C4-2B (cell line): Measurements from ENCODE around the gene ARFGAP1.

ENCODE experiments used
- H3K27ac ChIP-seq: fragments of 450-650 bp; 2 replicates; pipeline ENCODE4 v1.5.1; 2017
- ZFX ChIP-seq: fragments of 450-650 bp; IDR thresholded peaks from 2 replicates; pipeline ENCODE4 v1.6.1; 2017
- TF ChIP-seq, protein P1 (sequence below): fragments of 450-650 bp; conservative IDR thresholded peaks from 2 replicates; pipeline ENCODE4 v1.5.1; 2017; ENCODE audit warnings: mild to moderate bottlenecking

The ARFGAP1 gene

DNA sequence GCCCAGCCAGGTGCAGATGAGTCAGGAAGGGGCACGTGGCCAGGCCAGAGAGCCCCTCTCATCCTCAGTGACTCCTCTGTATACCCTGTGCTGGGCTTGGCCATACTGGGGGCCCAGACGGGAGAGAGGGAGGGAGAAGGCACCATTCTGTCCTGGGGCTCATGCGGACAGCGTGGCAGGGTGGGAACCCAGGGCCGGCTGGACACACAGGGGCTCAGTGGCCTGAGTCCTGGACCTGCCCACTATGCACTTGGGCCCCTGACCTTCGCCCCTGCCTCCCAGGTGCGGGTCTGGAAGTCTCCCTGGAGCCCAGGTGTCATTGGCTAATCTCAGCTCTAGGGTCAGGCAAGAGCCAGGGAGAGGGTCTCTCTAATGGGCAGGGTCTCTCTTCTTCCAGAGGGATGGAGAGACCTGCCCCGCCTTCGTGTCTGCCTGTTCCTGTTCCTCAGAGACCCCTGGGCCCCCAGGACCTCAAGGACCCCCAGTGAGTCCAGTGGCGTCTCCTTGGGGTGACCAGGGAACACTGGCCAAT is 48.1 kb downstream of the ARFGAP1 start:
- TF ChIP-seq ZFX, result no peak
- TF ChIP-seq, protein P1, sequence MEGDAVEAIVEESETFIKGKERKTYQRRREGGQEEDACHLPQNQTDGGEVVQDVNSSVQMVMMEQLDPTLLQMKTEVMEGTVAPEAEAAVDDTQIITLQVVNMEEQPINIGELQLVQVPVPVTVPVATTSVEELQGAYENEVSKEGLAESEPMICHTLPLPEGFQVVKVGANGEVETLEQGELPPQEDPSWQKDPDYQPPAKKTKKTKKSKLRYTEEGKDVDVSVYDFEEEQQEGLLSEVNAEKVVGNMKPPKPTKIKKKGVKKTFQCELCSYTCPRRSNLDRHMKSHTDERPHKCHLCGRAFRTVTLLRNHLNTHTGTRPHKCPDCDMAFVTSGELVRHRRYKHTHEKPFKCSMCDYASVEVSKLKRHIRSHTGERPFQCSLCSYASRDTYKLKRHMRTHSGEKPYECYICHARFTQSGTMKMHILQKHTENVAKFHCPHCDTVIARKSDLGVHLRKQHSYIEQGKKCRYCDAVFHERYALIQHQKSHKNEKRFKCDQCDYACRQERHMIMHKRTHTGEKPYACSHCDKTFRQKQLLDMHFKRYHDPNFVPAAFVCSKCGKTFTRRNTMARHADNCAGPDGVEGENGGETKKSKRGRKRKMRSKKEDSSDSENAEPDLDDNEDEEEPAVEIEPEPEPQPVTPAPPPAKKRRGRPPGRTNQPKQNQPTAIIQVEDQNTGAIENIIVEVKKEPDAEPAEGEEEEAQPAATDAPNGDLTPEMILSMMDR, result no peak
- H3K27ac ChIP-seq, result no peak overlapping the region

DNA sequence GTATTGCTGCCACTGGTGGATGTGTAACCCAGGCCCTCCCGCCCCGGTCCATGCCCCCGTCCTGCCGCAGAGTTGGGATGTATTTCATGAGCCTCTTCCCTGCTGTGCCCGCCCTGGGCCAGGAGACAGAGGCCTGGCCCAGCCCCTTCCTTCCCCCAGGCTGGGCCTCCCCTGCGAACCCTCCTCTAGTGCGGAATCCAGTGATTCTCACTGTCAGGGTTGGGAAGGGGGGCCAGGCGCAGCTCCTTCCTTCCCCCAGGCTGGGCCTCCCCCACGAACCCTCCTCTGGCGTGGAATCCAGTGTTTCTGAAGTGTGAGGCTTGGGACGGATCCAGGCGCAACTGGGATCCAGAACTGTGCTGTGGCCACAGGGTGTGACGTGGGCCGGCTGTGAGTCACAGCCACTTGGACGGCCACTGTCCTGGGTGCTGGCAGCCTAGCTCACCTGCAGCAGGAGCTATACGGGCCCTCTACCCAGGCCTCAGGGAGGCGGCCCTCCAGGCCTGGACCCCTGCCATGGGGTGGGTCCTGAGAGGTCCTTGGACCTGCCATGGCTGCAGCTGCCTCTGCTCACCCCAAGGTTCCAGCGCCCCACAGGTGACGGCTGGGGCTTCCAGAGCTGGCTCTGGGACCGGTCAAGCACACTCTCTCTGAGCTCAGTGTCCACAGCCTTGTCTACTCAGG is 48.7 kb downstream of the ARFGAP1 start:
- TF ChIP-seq, protein P1, result no peak
- no peak for TF ChIP-seq ZFX
- no peak overlapping the region for H3K27ac ChIP-seq

DNA sequence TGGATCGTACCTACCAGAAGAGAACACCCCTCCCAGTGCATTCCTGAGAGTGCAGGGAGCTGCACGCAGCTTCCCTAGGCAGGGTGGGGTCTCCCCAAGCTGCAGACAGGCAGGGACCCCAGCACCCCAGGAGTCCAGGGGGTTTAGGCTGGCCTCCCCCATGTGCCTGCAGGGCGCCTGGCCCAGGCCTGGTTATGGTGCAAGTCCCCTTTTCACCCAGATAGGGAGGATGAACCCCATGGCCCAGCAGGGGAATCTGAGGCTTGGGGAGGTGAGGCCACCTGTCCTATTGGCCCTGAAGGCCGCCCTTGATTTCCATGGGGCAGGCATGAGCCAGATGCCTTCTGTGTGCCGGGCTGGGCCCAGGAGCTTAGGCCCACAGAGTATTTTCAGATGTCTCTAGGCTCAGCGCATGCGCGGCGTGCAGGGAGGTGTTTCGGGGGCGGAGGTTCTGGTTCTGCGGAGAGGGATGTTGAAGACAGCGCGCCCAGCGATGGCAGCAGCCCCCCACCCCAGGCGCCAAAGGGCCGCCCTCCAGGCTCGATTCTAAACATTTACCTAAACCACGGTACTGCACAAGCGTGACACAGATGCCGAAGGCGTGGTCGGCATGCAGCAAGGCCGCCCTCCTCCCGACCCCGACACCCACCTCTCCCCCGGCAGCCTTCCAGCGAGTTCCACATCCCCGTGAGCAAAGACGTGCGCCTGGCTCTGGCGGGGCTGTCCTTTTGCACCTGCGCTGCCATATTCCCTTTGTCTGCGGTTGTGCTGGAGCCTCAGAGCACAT is 49.7 kb downstream of the ARFGAP1 start:
- no peak for TF ChIP-seq ZFX
- TF ChIP-seq, protein P1, result no peak
- H3K27ac ChIP-seq, result no peak overlapping the region

DNA sequence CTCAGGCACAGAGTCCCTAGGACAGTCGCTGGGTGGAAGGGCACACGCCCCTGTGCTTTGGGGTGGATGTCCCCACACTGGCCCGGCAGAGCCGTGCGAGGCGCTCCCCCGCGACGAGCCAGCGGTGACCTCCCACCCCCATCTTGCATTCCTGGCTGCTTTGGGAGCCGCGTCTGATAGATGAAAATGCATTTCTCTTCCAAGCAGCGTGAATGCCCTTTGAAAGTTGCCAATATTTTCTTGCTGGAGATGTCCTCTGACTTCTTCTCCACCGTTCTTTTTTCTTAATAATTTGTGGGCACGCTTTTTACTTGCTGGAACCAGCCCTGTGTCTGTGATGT is 50.3 kb downstream of the ARFGAP1 start:
- TF ChIP-seq ZFX, result no peak
- TF ChIP-seq, protein P1, result no peak

DNA sequence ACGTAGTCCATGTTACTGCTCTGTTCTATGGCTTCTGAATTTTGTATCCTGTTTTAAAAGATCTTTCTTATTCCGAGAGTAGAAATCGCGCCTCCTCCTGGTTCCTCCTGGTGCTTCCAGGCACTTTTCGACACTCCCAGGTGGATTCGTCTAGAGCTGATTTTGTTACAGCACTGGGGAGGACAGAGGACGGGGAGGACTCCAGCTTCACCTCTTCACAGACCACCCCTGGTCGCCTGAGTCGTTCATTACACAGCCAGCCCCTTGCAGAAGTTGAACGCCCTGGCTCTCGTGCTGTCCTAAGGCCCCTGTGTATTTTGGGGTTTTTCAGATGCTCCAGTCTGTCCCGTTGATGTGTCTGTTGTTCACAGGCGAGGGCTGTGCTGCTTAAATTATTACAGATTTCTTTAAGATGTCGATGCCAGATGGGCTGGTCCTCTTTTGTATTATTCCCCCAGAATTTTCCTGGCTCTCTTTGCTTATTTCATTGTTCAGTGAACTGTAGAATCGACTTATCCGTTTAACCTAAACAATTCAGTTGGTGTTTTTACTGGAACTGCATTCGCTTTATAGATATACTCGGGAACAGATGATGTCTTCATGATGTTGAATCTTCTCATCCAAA is 50.9 kb downstream of the ARFGAP1 start:
- no peak overlapping the region for H3K27ac ChIP-seq
- TF ChIP-seq, protein P1, result no peak; the same call in 1 of the 2 replicates
- no peak for TF ChIP-seq ZFX

More for the DNA sequence above, 50.3 kb downstream of the ARFGAP1 start:
- no peak overlapping the region for H3K27ac ChIP-seq

DNA sequence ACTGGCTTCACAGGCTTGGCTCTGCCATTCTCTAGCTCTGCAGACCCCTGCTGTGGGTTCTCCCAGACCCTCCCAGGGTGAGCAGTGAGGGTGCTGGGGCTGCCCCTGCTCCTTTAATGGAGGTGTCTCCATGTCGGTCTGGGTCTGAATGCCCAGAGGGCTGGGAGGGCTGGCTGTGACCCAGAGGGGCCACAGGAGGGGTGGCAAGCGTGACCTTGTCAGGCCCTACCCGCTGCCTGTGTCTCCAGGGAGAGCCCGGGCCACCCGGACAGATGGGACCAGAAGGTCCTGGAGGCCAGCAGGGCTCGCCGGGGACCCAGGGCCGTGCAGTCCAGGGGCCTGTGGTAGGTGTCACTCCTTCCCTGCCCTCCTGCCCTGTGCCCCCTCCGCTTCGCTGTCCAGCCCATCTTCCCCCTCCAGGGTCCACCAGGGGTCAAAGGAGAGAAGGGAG is 52.4 kb downstream of the ARFGAP1 start:
- no peak for TF ChIP-seq ZFX
- TF ChIP-seq, protein P1, result no peak
- no peak overlapping the region for H3K27ac ChIP-seq
